B cell (primary cell): Measurements from ENCODE around the gene ATP10A.

Experiments
- EZH2 ChIP-seq: IDR thresholded peaks from 2 replicates; pipeline ENCODE4 v1.6.1; 2012; ENCODE audit warnings: borderline replicate concordance, low read depth, mild to moderate bottlenecking, moderate library complexity, low read length; ENCODE audit not compliant: insufficient read depth, poor library complexity, severe bottlenecking
- TF ChIP-seq, protein P1 (sequence below): fragments of 200-600 bp; IDR thresholded peaks from one replicate; pipeline ENCODE4 v1.8.0; 2022; ENCODE audit warnings: antibody characterized with exemption, mild to moderate bottlenecking

DNA sequence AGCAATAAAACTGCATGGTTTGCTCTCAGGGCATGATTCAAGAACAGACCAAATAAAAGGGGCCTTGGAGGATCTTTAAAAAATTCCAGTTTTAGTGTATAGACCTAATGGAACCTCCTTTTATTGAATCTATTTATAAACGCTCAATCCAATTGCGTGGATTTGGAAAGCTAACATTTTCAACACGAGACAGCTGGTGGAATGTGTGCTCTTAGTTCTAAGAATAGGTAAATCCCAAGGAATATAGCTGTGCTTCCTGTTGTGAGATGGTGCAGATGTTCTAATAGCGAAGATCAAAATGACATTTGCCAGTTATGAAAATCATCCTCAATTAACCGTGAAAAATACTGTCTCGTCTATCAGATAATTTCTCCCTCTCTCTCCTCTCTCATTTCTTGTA is 192.5 kb downstream of the ATP10A start:
- TF ChIP-seq, protein P1, sequence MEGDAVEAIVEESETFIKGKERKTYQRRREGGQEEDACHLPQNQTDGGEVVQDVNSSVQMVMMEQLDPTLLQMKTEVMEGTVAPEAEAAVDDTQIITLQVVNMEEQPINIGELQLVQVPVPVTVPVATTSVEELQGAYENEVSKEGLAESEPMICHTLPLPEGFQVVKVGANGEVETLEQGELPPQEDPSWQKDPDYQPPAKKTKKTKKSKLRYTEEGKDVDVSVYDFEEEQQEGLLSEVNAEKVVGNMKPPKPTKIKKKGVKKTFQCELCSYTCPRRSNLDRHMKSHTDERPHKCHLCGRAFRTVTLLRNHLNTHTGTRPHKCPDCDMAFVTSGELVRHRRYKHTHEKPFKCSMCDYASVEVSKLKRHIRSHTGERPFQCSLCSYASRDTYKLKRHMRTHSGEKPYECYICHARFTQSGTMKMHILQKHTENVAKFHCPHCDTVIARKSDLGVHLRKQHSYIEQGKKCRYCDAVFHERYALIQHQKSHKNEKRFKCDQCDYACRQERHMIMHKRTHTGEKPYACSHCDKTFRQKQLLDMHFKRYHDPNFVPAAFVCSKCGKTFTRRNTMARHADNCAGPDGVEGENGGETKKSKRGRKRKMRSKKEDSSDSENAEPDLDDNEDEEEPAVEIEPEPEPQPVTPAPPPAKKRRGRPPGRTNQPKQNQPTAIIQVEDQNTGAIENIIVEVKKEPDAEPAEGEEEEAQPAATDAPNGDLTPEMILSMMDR: no peak
- no peak for TF ChIP-seq EZH2
